Peyer's patch (tissue), 4 donors: ENCODE data around the gene PPP1R7.

Source experiments
- POLR2A ChIP-seq, 2 donors: fragments of 450-650 bp; IDR thresholded peaks; one replicate each; pipeline ENCODE4 v1.5.1; 2017; ENCODE audit warnings: antibody characterized with exemption in 2 of 2, mild to moderate bottlenecking in 2 of 2, moderate library complexity in 2 of 2
- TF ChIP-seq, protein P1 (sequence below), 6 experiments: fragments of 450-650 bp in 4 of 6; fragments of 200-600 bp in 2 of 6; sonication (generic) in 1 of 6; IDR thresholded peaks; one replicate each; pipeline ENCODE4 v1.5.1; 2017 to 2019; ENCODE audit warnings: antibody characterized with exemption in 6 of 6, mild to moderate bottlenecking in 3 of 6, moderate library complexity in 1 of 6

DNA sequence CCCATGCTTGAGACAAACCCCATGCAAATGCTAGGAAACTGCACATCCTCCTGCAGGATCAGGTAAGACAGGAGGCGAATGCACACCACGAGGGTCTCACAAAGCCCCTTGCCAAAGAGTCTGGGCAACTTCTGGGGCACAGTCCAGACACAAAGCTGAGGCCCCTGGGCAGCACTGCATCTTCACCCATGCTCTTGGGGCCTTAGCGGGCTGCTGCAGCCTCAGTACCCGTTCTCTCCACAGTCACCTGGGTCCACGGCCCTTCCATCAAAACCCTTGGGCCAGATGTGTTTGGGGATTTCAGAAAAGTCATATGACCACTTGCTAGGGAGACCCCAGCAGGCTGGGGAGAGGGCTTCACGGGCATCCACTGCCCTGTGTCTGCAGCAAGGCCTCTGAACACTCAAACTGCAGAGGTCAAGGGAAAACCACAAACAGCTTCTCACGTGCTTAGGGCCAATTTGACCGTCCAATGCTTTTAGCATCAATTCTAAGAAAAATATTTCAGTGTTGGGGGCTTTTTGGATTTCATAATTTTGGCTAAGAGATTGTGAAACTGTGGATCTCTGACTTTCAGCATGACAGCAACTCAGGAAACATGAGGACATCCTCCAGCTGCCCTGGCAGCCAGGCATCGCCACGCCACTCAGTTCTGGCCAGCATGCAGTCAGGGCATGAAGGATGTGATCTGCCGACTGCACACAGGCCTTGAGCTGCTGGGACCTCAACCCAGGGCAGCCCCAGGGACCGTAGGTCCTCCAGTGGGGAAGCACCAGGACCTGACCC, 21.0 kb upstream of the PPP1R7 start:
- TF ChIP-seq, protein P1, sequence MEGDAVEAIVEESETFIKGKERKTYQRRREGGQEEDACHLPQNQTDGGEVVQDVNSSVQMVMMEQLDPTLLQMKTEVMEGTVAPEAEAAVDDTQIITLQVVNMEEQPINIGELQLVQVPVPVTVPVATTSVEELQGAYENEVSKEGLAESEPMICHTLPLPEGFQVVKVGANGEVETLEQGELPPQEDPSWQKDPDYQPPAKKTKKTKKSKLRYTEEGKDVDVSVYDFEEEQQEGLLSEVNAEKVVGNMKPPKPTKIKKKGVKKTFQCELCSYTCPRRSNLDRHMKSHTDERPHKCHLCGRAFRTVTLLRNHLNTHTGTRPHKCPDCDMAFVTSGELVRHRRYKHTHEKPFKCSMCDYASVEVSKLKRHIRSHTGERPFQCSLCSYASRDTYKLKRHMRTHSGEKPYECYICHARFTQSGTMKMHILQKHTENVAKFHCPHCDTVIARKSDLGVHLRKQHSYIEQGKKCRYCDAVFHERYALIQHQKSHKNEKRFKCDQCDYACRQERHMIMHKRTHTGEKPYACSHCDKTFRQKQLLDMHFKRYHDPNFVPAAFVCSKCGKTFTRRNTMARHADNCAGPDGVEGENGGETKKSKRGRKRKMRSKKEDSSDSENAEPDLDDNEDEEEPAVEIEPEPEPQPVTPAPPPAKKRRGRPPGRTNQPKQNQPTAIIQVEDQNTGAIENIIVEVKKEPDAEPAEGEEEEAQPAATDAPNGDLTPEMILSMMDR (IDR thresholded peaks at IDR 0.05): no peak
- TF ChIP-seq POLR2A (IDR thresholded peaks at IDR 0.05): no peak
